ENCODE measurements around the gene CHRNB2.

The CHRNB2 gene

GRCh38 chr1:154557939-154558719, 9.4 kb upstream of the CHRNB2 start, which contains the start of gene UBE2Q1:
UBE2Q1 (minus strand) TSS chr1:154558662; CDS start chr1:154558553, 109 bp downstream.
- DNase-seq (ENCODE audit: low read depth in 1 of 2, low spot score in 1 of 2): peak in 1 of 2 experiments; percentile 39
- no peak for TF ChIP-seq JUND (IDR thresholded peaks at IDR 0.05; ENCODE audit: low read depth)
- in situ Hi-C loops (cut with HindIII; ENCODE audit: low pct_unique_long_range_greater_than_20kb, low sequenced_read_pairs): no loop called here

GRCh38 chr1:154558720-154559465, 8.7 kb upstream of the CHRNB2 start:
- DNase-seq (ENCODE audit: low read depth in 1 of 2, low spot score in 1 of 2): peak; percentile 94 to 99
- no peak for TF ChIP-seq JUND (IDR thresholded peaks at IDR 0.05; ENCODE audit: low read depth)
- in situ Hi-C loops (cut with HindIII; ENCODE audit: low pct_unique_long_range_greater_than_20kb, low sequenced_read_pairs): no loop called here

- in situ Hi-C loops (cut with HindIII; ENCODE audit: low pct_unique_long_range_greater_than_20kb, low sequenced_read_pairs): no loop called here
- peak; percentile 68 to 96 for DNase-seq (ENCODE audit: low read depth in 1 of 2, low spot score in 1 of 2)
- no peak for TF ChIP-seq JUND (IDR thresholded peaks at IDR 0.05; ENCODE audit: low read depth)
Observed at GRCh38 chr1:154559466-154560044, 8.0 kb upstream of the CHRNB2 start.

GRCh38 chr1:154565876-154566275, 1.7 kb upstream of the CHRNB2 start:
- DNase-seq (ENCODE audit: low read depth in 1 of 2, low spot score in 1 of 2): no peak
- TF ChIP-seq JUND (IDR thresholded peaks at IDR 0.05; ENCODE audit: low read depth): no peak
- in situ Hi-C loops (cut with HindIII; ENCODE audit: low pct_unique_long_range_greater_than_20kb, low sequenced_read_pairs): no loop called here

GRCh38 chr1:154568157-154568815, 708 bp downstream of the CHRNB2 start:
- TF ChIP-seq JUND (IDR thresholded peaks at IDR 0.05; ENCODE audit: low read depth): no peak
- no peak for DNase-seq (ENCODE audit: low read depth in 1 of 2, low spot score in 1 of 2)
- in situ Hi-C loops (cut with HindIII; ENCODE audit: low pct_unique_long_range_greater_than_20kb, low sequenced_read_pairs): no loop called here

- in situ Hi-C loops (cut with HindIII; ENCODE audit: low pct_unique_long_range_greater_than_20kb, low sequenced_read_pairs): no loop called here
- DNase-seq (ENCODE audit: low read depth in 1 of 2, low spot score in 1 of 2): no peak
- no peak for TF ChIP-seq JUND (IDR thresholded peaks at IDR 0.05; ENCODE audit: low read depth)
Observed at GRCh38 chr1:154571244-154571963, 3.8 kb downstream of the CHRNB2 start.

- no peak for TF ChIP-seq JUND (IDR thresholded peaks at IDR 0.05; ENCODE audit: low read depth)
- in situ Hi-C loops (cut with HindIII; ENCODE audit: low pct_unique_long_range_greater_than_20kb, low sequenced_read_pairs): no loop called here
- no peak for DNase-seq (ENCODE audit: low read depth in 1 of 2, low spot score in 1 of 2)
Observed at GRCh38 chr1:154571964-154572288, 4.3 kb downstream of the CHRNB2 start.

GRCh38 chr1:154572468-154573167, 5.0 kb downstream of the CHRNB2 start:
- in situ Hi-C loops (cut with HindIII; ENCODE audit: low pct_unique_long_range_greater_than_20kb, low sequenced_read_pairs): no loop called here
- DNase-seq (ENCODE audit: low read depth in 1 of 2, low spot score in 1 of 2): no peak
- TF ChIP-seq JUND (IDR thresholded peaks at IDR 0.05; ENCODE audit: low read depth): no peak

GRCh38 chr1:154573168-154573510, 5.6 kb downstream of the CHRNB2 start:
- in situ Hi-C loops (cut with HindIII; ENCODE audit: low pct_unique_long_range_greater_than_20kb, low sequenced_read_pairs): no loop called here
- no peak for DNase-seq (ENCODE audit: low read depth in 1 of 2, low spot score in 1 of 2)
- no peak for TF ChIP-seq JUND (IDR thresholded peaks at IDR 0.05; ENCODE audit: low read depth)

- TF ChIP-seq JUND (IDR thresholded peaks at IDR 0.05; ENCODE audit: low read depth): no peak
- DNase-seq (ENCODE audit: low read depth in 1 of 2, low spot score in 1 of 2): peak in 1 of 2 experiments; percentile 63
- in situ Hi-C loops (cut with HindIII; ENCODE audit: low pct_unique_long_range_greater_than_20kb, low sequenced_read_pairs): no loop called here
Observed at GRCh38 chr1:154574716-154575115, 7.1 kb downstream of the CHRNB2 start.

GRCh38 chr1:154575147-154575927, 7.8 kb downstream of the CHRNB2 start:
- no peak for DNase-seq (ENCODE audit: low read depth in 1 of 2, low spot score in 1 of 2)
- no peak for TF ChIP-seq JUND (IDR thresholded peaks at IDR 0.05; ENCODE audit: low read depth)
- in situ Hi-C loops (cut with HindIII; ENCODE audit: low pct_unique_long_range_greater_than_20kb, low sequenced_read_pairs): no loop called here

All from T47D (cell line).